CD14-positive monocyte (primary cell): ENCODE measurements around the gene ARHGAP15. TPM values are rescaled to one million over a fixed set of nuclear protein-coding genes. Genes with fewer than 3 reads are reported as not detected.
A peak's percentile ranks its signal among the peaks of the same experiment; 100 is the strongest.

Experiments used
- DNase-seq, 3 donors: peaks; one replicate each; pipeline ENCODE4 v3.0.0-alpha.2; 2011 to 2022
- H2AFZ ChIP-seq: 2 replicates; pipeline ENCODE4 v1.6.0; 2012; ENCODE audit warnings: mild to moderate bottlenecking, low read depth, low read length, inconsistent platforms; ENCODE audit not compliant: insufficient read depth, poor library complexity, severe bottlenecking
- H3K27ac ChIP-seq, 2 donors: 1 replicate in 1 of 2; 2 replicates in 1 of 2; pipeline ENCODE4 v1.5.1; 2012 to 2013; ENCODE audit warnings: low read length in 2 of 2, control low read depth in 1 of 2, inconsistent platforms in 1 of 2, low read depth in 1 of 2, mild to moderate bottlenecking in 1 of 2
- H3K27me3 ChIP-seq, 2 donors: one replicate each; pipeline versions ENCODE4 v1.6.0 to v1.6.1; 2011 to 2013; ENCODE audit warnings: low read length in 2 of 2; ENCODE audit not compliant: control insufficient read depth in 2 of 2, insufficient read depth in 2 of 2
- H3K36me3 ChIP-seq, 2 donors: replicated peaks in 1 of 2; 1 replicate in 1 of 2; 2 replicates in 1 of 2; pipeline versions ENCODE4 v1.5.1 to v1.6.1; 2012 to 2013; ENCODE audit warnings: low read length in 2 of 2, control low read depth in 1 of 2, inconsistent platforms in 1 of 2, mild to moderate bottlenecking in 1 of 2; ENCODE audit not compliant: insufficient read depth in 2 of 2, control insufficient read depth in 1 of 2
- H3K4me1 ChIP-seq, 2 donors: 1 replicate in 1 of 2; 2 replicates in 1 of 2; pipeline versions ENCODE4 v1.5.1 to v1.6.1; 2012 to 2013; ENCODE audit warnings: low read length in 2 of 2, control low read depth in 1 of 2, inconsistent platforms in 1 of 2, mild to moderate bottlenecking in 1 of 2, moderate library complexity in 1 of 2; ENCODE audit not compliant: insufficient read depth in 2 of 2, control insufficient read depth in 1 of 2
- H3K4me2 ChIP-seq: replicated peaks from 2 replicates; pipeline ENCODE3; 2012; ENCODE audit warnings: low read length, moderate library complexity, mild to moderate bottlenecking; ENCODE audit not compliant: poor library complexity, severe bottlenecking; ENCODE audit errors: extremely low read depth
- H3K4me3 ChIP-seq, 3 experiments: fragments of 200-600 bp in 1 of 3; sonication (generic) in 1 of 3; replicated peaks in 1 of 3; 1 replicate in 2 of 3; 2 replicates in 1 of 3; pipeline ENCODE4 v1.5.1; 2011 to 2013; ENCODE audit warnings: low read length in 3 of 3, mild to moderate bottlenecking in 3 of 3, control low read depth in 2 of 3, low read depth in 2 of 3, inconsistent platforms in 1 of 3, moderate library complexity in 1 of 3
- H3K79me2 ChIP-seq: 2 replicates; pipeline ENCODE4 v1.6.0; 2012; ENCODE audit warnings: mild to moderate bottlenecking, control low read depth, inconsistent platforms, low read length, moderate library complexity; ENCODE audit not compliant: insufficient read depth
- H3K9ac ChIP-seq: 2 replicates; pipeline ENCODE4 v1.6.0; 2017; ENCODE audit warnings: low read length, mild to moderate bottlenecking; ENCODE audit not compliant: insufficient read depth, poor library complexity, severe bottlenecking
- H3K9me3 ChIP-seq, 2 donors: replicated peaks in 1 of 2; 1 replicate in 1 of 2; 2 replicates in 1 of 2; pipeline versions ENCODE4 v1.5.1 to v1.6.1; 2012 to 2013; ENCODE audit warnings: low read length in 2 of 2, control low read depth in 1 of 2; ENCODE audit not compliant: control insufficient read depth in 1 of 2, insufficient read depth in 1 of 2
- H4K20me1 ChIP-seq: 2 replicates; pipeline ENCODE4 v1.6.0; 2012; ENCODE audit warnings: mild to moderate bottlenecking, low read length, control low read depth, moderate library complexity; ENCODE audit not compliant: insufficient read depth
- H3K27ac Mint-ChIP-seq, 7 donors: one replicate each; pipeline ENCODE4 v1.8.0; 2020; ENCODE audit warnings: mild to moderate bottlenecking in 7 of 7, mixed read lengths in 7 of 7, moderate library complexity in 6 of 7, inconsistent platforms in 2 of 7
- H3K27me3 Mint-ChIP-seq, 3 donors: one replicate each; pipeline ENCODE4 v1.8.0; 2021 to 2022; ENCODE audit warnings: low read depth in 3 of 3, mild to moderate bottlenecking in 3 of 3, mixed read lengths in 3 of 3, moderate library complexity in 3 of 3, inconsistent platforms in 1 of 3
- H3K36me3 Mint-ChIP-seq, 2 donors: one replicate each; pipeline ENCODE4 v1.8.0; 2020; ENCODE audit warnings: mixed read lengths in 2 of 2, inconsistent platforms in 1 of 2, mild to moderate bottlenecking in 1 of 2
- H3K4me1 Mint-ChIP-seq: one replicate; pipeline ENCODE4 v1.8.0; 2020; ENCODE audit warnings: mild to moderate bottlenecking, mixed read lengths
- H3K4me3 Mint-ChIP-seq, 2 donors: one replicate each; pipeline ENCODE4 v1.8.0; 2020; ENCODE audit warnings: mild to moderate bottlenecking in 2 of 2, mixed read lengths in 2 of 2, moderate library complexity in 1 of 2
- H3K9me3 Mint-ChIP-seq, 7 donors: one replicate each; pipeline ENCODE4 v1.8.0; 2020 to 2022; ENCODE audit warnings: mixed read lengths in 7 of 7, mild to moderate bottlenecking in 6 of 7, moderate library complexity in 6 of 7, inconsistent platforms in 2 of 7
- WGBS: methylation state at CpG from one replicate; pipeline ENCODE4 v1.1.5; 2013; ENCODE audit warnings: missing lambda C conversion rate; ENCODE audit not compliant: insufficient coverage; 5-methylcytosine and 5-hydroxymethylcytosine counted together
- intact Hi-C, 2 donors: fragments of 100-400 bp; cut with micrococcal nuclease; formaldehyde crosslinking; loops; one replicate each; pipeline versions ENCODE4 v1.15.0 to v1.15.1; 2023
- polyA plus RNA-seq, 3 donors: library from polyadenylated mRNA; depleted of rRNA in 1 of 3; unstranded in 2 of 3; stranded (reverse) in 1 of 3; fragments of 300-500 nt in 2 of 3; fragments of >200 nt in 1 of 3; fragmentation: Illumina TruSeq in 2 of 3; gene quantifications; 1 replicate in 2 of 3; 2 replicates in 1 of 3; pipeline ENCODE4 v1.2.3, GENCODE V29; 2012 to 2021
- TF ChIP-seq, protein P1 (sequence below): fragments of 200-600 bp; IDR thresholded peaks from one replicate; pipeline ENCODE4 v1.8.0; 2022; ENCODE audit warnings: antibody characterized with exemption, mild to moderate bottlenecking

ARHGAP15 gene
- polyA plus RNA-seq, 3 donors: 35.4 to 50.9 (median 50.7) TPM

- Mint-ChIP-seq H3K27ac (no peak overlapping the region), H3K4me1 (peaks cover 4% of the 10 kb centered on the region), H3K4me3 (no peak overlapping the region), H3K9me3 (peaks cover 0 to 3% (median 0%) of the 10 kb centered on the region in 7 donors), H3K36me3 (no peaks in the 10 kb centered on the region), H3K27me3 (no peaks in the 10 kb centered on the region)
- no peak overlapping the region for H3K9ac ChIP-seq
- no peaks in the 10 kb centered on the region for H3K9me3 ChIP-seq
- no peak overlapping the region for H3K27ac ChIP-seq
- H2AFZ ChIP-seq: no peak overlapping the region
- DNase-seq: no peak
- H3K27me3 ChIP-seq: no peaks in the 10 kb centered on the region
- intact Hi-C loops: no loop called here
- no peak overlapping the region for H3K4me2 ChIP-seq
- H3K4me3 ChIP-seq: no peak overlapping the region
- H3K36me3 ChIP-seq: no peaks in the 10 kb centered on the region
- H3K4me1 ChIP-seq: peaks cover 17 to 33% of the 10 kb centered on the region in 2 donors
- H4K20me1 ChIP-seq: no peaks in the 10 kb centered on the region
- WGBS: no CpG with 5 or more reads among the region's 1 CpG
- H3K79me2 ChIP-seq: no peaks in the 10 kb centered on the region
- TF ChIP-seq, protein P1, sequence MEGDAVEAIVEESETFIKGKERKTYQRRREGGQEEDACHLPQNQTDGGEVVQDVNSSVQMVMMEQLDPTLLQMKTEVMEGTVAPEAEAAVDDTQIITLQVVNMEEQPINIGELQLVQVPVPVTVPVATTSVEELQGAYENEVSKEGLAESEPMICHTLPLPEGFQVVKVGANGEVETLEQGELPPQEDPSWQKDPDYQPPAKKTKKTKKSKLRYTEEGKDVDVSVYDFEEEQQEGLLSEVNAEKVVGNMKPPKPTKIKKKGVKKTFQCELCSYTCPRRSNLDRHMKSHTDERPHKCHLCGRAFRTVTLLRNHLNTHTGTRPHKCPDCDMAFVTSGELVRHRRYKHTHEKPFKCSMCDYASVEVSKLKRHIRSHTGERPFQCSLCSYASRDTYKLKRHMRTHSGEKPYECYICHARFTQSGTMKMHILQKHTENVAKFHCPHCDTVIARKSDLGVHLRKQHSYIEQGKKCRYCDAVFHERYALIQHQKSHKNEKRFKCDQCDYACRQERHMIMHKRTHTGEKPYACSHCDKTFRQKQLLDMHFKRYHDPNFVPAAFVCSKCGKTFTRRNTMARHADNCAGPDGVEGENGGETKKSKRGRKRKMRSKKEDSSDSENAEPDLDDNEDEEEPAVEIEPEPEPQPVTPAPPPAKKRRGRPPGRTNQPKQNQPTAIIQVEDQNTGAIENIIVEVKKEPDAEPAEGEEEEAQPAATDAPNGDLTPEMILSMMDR: no peak
Measured at GRCh38 chr2:143121079-143121478, 8.1 kb upstream of the ARHGAP15 start.

- H3K27ac Mint-ChIP-seq: no peak overlapping the region
- no peaks in the 10 kb centered on the region for H3K9me3 ChIP-seq
- H3K27ac ChIP-seq: no peak overlapping the region
- no peak overlapping the region for H3K4me3 ChIP-seq
- peaks cover 4% of the 10 kb centered on the region for H3K4me1 Mint-ChIP-seq
- no peak overlapping the region for H3K4me3 Mint-ChIP-seq
- H3K27me3 Mint-ChIP-seq: no peaks in the 10 kb centered on the region
- H2AFZ ChIP-seq: no peak overlapping the region
- no peak overlapping the region for H3K9ac ChIP-seq
- H4K20me1 ChIP-seq: no peaks in the 10 kb centered on the region
- DNase-seq: peak; percentile 12 to 52 (median 40)
- H3K79me2 ChIP-seq: no peaks in the 10 kb centered on the region
- H3K36me3 Mint-ChIP-seq: no peaks in the 10 kb centered on the region
- H3K4me2 ChIP-seq: no peak overlapping the region
- H3K9me3 Mint-ChIP-seq: peaks cover 0 to 3% (median 0%) of the 10 kb centered on the region in 7 donors
- H3K4me1 ChIP-seq: peaks cover 17 to 33% of the 10 kb centered on the region in 2 donors
- no peaks in the 10 kb centered on the region for H3K36me3 ChIP-seq
- no peaks in the 10 kb centered on the region for H3K27me3 ChIP-seq
- TF ChIP-seq, protein P1: no peak
- intact Hi-C loops: no loop called here
- no CpG with 5 or more reads among the region's 2 CpGs for WGBS
Measured at GRCh38 chr2:143121957-143122356, 7.3 kb upstream of the ARHGAP15 start.
